ENCODE measurements around the gene SLC6A16.
"Not testable (repeated sequence)": the region's sequence is repeated elsewhere in the genome, so short reads cannot be mapped to it uniquely, and the experiment has no call there.

The SLC6A16 gene

GRCh38 chr19:49324801-49325576 is at the start of gene SLC6A16:
Gene SLC6A16 (minus strand): TSS chr19:49325191. CDS start chr19:49311347, 13,844 bp downstream.
- FAIRE-seq = no peak

- FAIRE-seq = not testable (repeated sequence)
Measured at GRCh38 chr19:49373174-49373573, 48.2 kb upstream of the SLC6A16 start.

- FAIRE-seq = no peak
Measured at GRCh38 chr19:49371184-49371583, 46.2 kb upstream of the SLC6A16 start.

GRCh38 chr19:49368711-49369358 is 43.8 kb upstream of the SLC6A16 start:
- peak; percentile 13 for FAIRE-seq

- no peak for FAIRE-seq
Measured at GRCh38 chr19:49366110-49366509, 41.1 kb upstream of the SLC6A16 start.

- no peak for FAIRE-seq
Measured at GRCh38 chr19:49364083-49364737, 39.2 kb upstream of the SLC6A16 start.

GRCh38 chr19:49363268-49364082 is 38.5 kb upstream of the SLC6A16 start, which contains the start of gene DKKL1:
Gene DKKL1 (plus strand): TSS chr19:49363877. CDS start chr19:49363999, 122 bp downstream.
- FAIRE-seq = no peak

- FAIRE-seq = no peak
Measured at GRCh38 chr19:49362929-49363267, 37.9 kb upstream of the SLC6A16 start.

- no peak for FAIRE-seq
Measured at GRCh38 chr19:49362048-49362928, 37.3 kb upstream of the SLC6A16 start, which contains the start of gene TEAD2. Gene TEAD2 (minus strand): TSS chr19:49362416. CDS start chr19:49360075, 2,341 bp downstream.

GRCh38 chr19:49361438-49362047 is 36.6 kb upstream of the SLC6A16 start:
- no peak for FAIRE-seq

- no peak for FAIRE-seq
Measured at GRCh38 chr19:49359851-49360820, 35.1 kb upstream of the SLC6A16 start.

- no peak for FAIRE-seq
Measured at GRCh38 chr19:49357186-49357585, 32.2 kb upstream of the SLC6A16 start.

GRCh38 chr19:49356382-49356781 is 31.4 kb upstream of the SLC6A16 start:
- FAIRE-seq = no peak

GRCh38 chr19:49355909-49356353 is 30.9 kb upstream of the SLC6A16 start:
- FAIRE-seq = no peak

GRCh38 chr19:49349567-49349966 is 24.6 kb upstream of the SLC6A16 start:
- no peak for FAIRE-seq

GRCh38 chr19:49348305-49349189 is 23.6 kb upstream of the SLC6A16 start:
- no peak for FAIRE-seq

- FAIRE-seq = no peak
Measured at GRCh38 chr19:49347835-49348234, 22.8 kb upstream of the SLC6A16 start.

- FAIRE-seq = no peak
Measured at GRCh38 chr19:49347191-49347590, 22.2 kb upstream of the SLC6A16 start.
